Sigmoid colon (tissue), 7 donors: ENCODE measurements around the gene BCR. TPM values are rescaled to one million over a fixed set of nuclear protein-coding genes. Genes with fewer than 3 reads are reported as not detected.
A peak's percentile ranks its signal among the peaks of the same experiment; 100 is the strongest.

Experiments
- DNase-seq: peaks from one replicate; pipeline ENCODE4 v3.0.0-alpha.2; 2019
- H3K27ac ChIP-seq, 4 donors: fragments of 200-600 bp; sonication (generic); one replicate each; pipeline ENCODE4 v1.5.1; 2016 to 2019; ENCODE audit warnings: mild to moderate bottlenecking in 1 of 4
- H3K27me3 ChIP-seq, 3 donors: fragments of 200-600 bp; sonication (generic); one replicate each; pipeline ENCODE4 v1.5.1; 2019; ENCODE audit warnings: mild to moderate bottlenecking in 1 of 3
- H3K36me3 ChIP-seq, 4 donors: fragments of 200-600 bp; sonication (generic); one replicate each; pipeline ENCODE4 v1.5.1; 2016 to 2019
- H3K4me1 ChIP-seq, 4 donors: fragments of 200-600 bp; sonication (generic); one replicate each; pipeline ENCODE4 v1.5.1; 2017 to 2019
- H3K4me3 ChIP-seq, 4 donors: fragments of 200-600 bp; sonication (generic); one replicate each; pipeline ENCODE4 v1.5.1; 2017 to 2019; ENCODE audit warnings: mild to moderate bottlenecking in 2 of 4, moderate library complexity in 1 of 4
- H3K9me3 ChIP-seq, 4 donors: fragments of 200-600 bp in 3 of 4; sonication (generic) in 3 of 4; one replicate each; pipeline versions ENCODE4 v1.5.1 to v1.6.1; 2013 to 2019
- CTCF ChIP-seq, 4 experiments: fragments of 450-650 bp in 3 of 4; fragments of 200-600 bp in 1 of 4; IDR thresholded peaks; one replicate each; pipeline ENCODE4 v1.5.1; 2016 to 2019; ENCODE audit warnings: antibody characterized with exemption in 4 of 4, mild to moderate bottlenecking in 3 of 4, moderate library complexity in 2 of 4
- EP300 ChIP-seq, 4 donors: sonication (generic); formaldehyde crosslinking; IDR thresholded peaks; one replicate each; pipeline ENCODE4 v1.6.1; 2017; ENCODE audit warnings: antibody characterized with exemption in 4 of 4
- POLR2A ChIP-seq, 2 donors: fragments of 450-650 bp; IDR thresholded peaks; one replicate each; pipeline ENCODE4 v1.6.1; 2016; ENCODE audit warnings: antibody characterized with exemption in 2 of 2, mild to moderate bottlenecking in 2 of 2, moderate library complexity in 2 of 2
- POLR2AphosphoS5 ChIP-seq, 4 donors: sonication (generic); formaldehyde crosslinking; IDR thresholded peaks; one replicate each; pipeline ENCODE4 v1.6.1; 2017; ENCODE audit warnings: antibody characterized with exemption in 4 of 4
- WGBS, 2 donors: extraction: QIAGEN DNeasy Blood & Tissue Kit; methylation state at CpG; one replicate each; pipeline ENCODE4 v1.1.7; 2013; 5-methylcytosine and 5-hydroxymethylcytosine counted together
- intact Hi-C: fragments of 100-400 bp; cut with DNase I; formaldehyde crosslinking; loops from one replicate; pipeline ENCODE4 v1.15.1; 2023
- polyA plus RNA-seq, 3 donors: library from polyadenylated mRNA; stranded (reverse); fragments of 200-250 nt; gene quantifications; one replicate each; pipeline ENCODE4 v1.2.3, GENCODE V29; 2013
- total RNA-seq, 4 donors: library from RNA; depleted of rRNA; stranded (reverse); fragments of >200 nt; gene quantifications; one replicate each; pipeline ENCODE4 v1.1.0, GENCODE V29; 2016
- donor health status: healthy with polysubstance abuse.
- donor health status: Bipolar disorder and iron deficiency.
- donor health status: healthy.

Gene BCR
- total and polyA plus RNA-seq, 7 donors = 10.8 to 39.9 (median 17.5) TPM

GRCh38 chr22:23285236-23285635, 104.9 kb downstream of the BCR start:
- intact Hi-C loops = loop anchor here (10.0 kb wide), 2 partner anchors 240 to 330 kb away; no protein-coding TSS in a partner anchor
- TF ChIP-seq POLR2AphosphoS5 (IDR thresholded peaks at IDR 0.05) (no peak), EP300 (IDR thresholded peaks at IDR 0.05) (no peak), CTCF (IDR thresholded peaks at IDR 0.05) (no peak), POLR2A (IDR thresholded peaks at IDR 0.05) (no peak)
- Histone ChIP-seq H3K36me3 (peaks cover 0 to 46% (median 7%) of the 10 kb centered on the region in 4 donors), H3K27me3 (no peaks in the 10 kb centered on the region), H3K27ac (peak overlapping the region; percentile 81 to 91 (median 86)), H3K4me3 (no peak overlapping the region), H3K9me3 (no peaks in the 10 kb centered on the region), H3K4me1 (peaks cover 0 to 57% (median 47%) of the 10 kb centered on the region in 4 donors)
- 95% methylated on average over 8 of the region's 8 CpGs for WGBS, 2 donors
- DNase-seq = no peak

GRCh38 chr22:23285734-23286133, 105.4 kb downstream of the BCR start:
- no peak for DNase-seq
- Histone ChIP-seq H3K27ac (peak overlapping the region; percentile 81 to 91 (median 86)), H3K4me1 (peaks cover 0 to 56% (median 50%) of the 10 kb centered on the region in 4 donors), H3K36me3 (peaks cover 0 to 45% (median 7%) of the 10 kb centered on the region in 4 donors), H3K9me3 (no peaks in the 10 kb centered on the region), H3K27me3 (no peaks in the 10 kb centered on the region), H3K4me3 (no peak overlapping the region)
- intact Hi-C loops = loop anchor here (10.0 kb wide), 2 partner anchors 239 to 331 kb away; no protein-coding TSS in a partner anchor
- WGBS, 2 donors = 94 to 95% methylated on average over 7 of the region's 7 CpGs
- TF ChIP-seq POLR2AphosphoS5 (IDR thresholded peaks at IDR 0.05) = peak in 3 of 4 donors; percentile 32 to 45 (median 33)
- no peak for TF ChIP-seq POLR2A (IDR thresholded peaks at IDR 0.05)
- TF ChIP-seq EP300 (IDR thresholded peaks at IDR 0.05) = peak in 2 of 4 donors; percentile 60 to 82
- TF ChIP-seq CTCF (IDR thresholded peaks at IDR 0.05) = no peak

- WGBS, 2 donors = 96 to 98% methylated on average over 2 of the region's 2 CpGs
- DNase-seq = no peak
- Histone ChIP-seq H3K27me3 (no peaks in the 10 kb centered on the region), H3K4me1 (peaks cover 0 to 50% (median 44%) of the 10 kb centered on the region in 4 donors), H3K27ac (peak overlapping the region; percentile 81 to 91 (median 86)), H3K4me3 (no peak overlapping the region), H3K36me3 (peaks cover 0 to 45% (median 7%) of the 10 kb centered on the region in 4 donors), H3K9me3 (no peaks in the 10 kb centered on the region)
- intact Hi-C loops = loop anchor here (10.0 kb wide), 2 partner anchors 239 to 331 kb away; no protein-coding TSS in a partner anchor
- TF ChIP-seq CTCF (IDR thresholded peaks at IDR 0.05) (no peak), POLR2A (IDR thresholded peaks at IDR 0.05) (no peak), EP300 (IDR thresholded peaks at IDR 0.05) (no peak), POLR2AphosphoS5 (IDR thresholded peaks at IDR 0.05) (no peak)
Measured at GRCh38 chr22:23286296-23286695, 106.0 kb downstream of the BCR start.

GRCh38 chr22:23287136-23288095, 107.1 kb downstream of the BCR start:
- no peaks in the 10 kb centered on the region for H3K9me3 ChIP-seq
- peaks cover 0 to 39% (median 33%) of the 10 kb centered on the region in 4 donors for H3K4me1 ChIP-seq
- no peaks in the 10 kb centered on the region for H3K27me3 ChIP-seq
- no peak for DNase-seq
- peak overlapping the region in 2 of 4 donors; percentile 86 to 91 for H3K27ac ChIP-seq
- intact Hi-C loops = loop anchor here (10.0 kb wide), 2 partner anchors 237 to 333 kb away; no protein-coding TSS in a partner anchor
- TF ChIP-seq CTCF (IDR thresholded peaks at IDR 0.05) = no peak
- no peak for TF ChIP-seq EP300 (IDR thresholded peaks at IDR 0.05)
- TF ChIP-seq POLR2AphosphoS5 (IDR thresholded peaks at IDR 0.05) = no peak
- no peak for TF ChIP-seq POLR2A (IDR thresholded peaks at IDR 0.05)
- no peak overlapping the region for H3K4me3 ChIP-seq
- 92 to 94% methylated on average over 21 of the region's 21 CpGs for WGBS, 2 donors
- peaks cover 0 to 56% (median 14%) of the 10 kb centered on the region in 4 donors for H3K36me3 ChIP-seq
